ENCODE data around the gene CCNG2.

The CCNG2 gene

GRCh38 chr4:77209936-77210335 is 52.9 kb downstream of the CCNG2 start:
- DNase-seq: no peak

DNA sequence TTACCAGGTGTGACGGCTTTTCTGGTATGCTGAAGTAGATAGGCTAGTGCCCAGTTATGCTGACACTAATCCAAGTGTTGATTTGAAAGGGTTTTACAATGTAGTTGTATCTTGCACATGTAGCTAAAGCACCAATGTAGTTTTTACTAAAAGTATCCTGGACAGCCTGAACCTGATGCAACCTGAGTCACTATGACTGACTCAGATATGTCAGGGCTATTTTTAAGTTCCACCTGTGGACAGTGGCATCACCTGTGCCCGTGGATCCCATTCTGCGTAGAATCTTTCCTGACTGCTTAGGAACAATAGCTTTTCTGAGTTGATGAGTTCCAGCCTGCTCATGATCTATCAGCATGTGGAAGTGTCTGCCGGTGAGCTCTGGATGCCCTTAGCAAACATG is 58.1 kb downstream of the CCNG2 start:
- DNase-seq: no peak

DNA sequence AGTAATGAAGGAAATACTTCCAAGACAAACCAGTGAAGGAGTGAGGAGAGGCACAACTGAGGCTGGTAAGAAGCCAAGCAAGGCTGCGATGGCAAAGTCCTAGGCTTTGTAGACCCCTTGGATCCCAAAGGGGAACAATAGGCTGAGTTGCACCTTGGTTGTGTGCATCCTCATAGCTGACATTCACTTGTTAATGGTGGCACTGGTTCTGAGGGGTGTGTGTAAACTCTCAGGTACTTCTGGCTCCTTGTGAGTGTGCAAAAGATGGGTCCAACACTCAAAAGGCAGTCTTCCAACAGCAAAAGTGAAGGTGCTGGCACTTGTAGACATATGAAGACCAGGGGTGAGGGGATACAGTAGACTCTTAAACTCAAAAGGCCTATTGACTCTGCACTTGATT is 60.5 kb downstream of the CCNG2 start:
- no peak for DNase-seq

DNA sequence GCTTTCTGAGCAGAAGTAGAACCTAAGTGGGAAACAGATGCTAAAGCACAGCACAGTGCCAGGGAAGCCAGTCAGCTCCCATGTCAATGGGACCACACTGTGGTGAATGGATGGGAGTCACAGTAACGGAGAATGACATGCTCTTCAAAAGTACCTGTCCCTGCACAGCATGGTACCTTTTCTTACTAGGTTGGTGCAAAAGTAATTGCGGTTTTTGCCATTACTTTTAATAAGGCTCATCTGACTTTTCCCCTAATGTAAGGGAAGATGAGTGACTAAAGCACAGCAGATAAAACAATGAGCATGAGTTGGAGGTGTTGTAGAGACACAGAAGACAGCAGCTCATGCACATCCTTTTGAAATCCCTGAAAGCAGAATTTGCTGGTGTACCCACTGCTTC is 62.3 kb downstream of the CCNG2 start:
- DNase-seq: no peak
